ENCODE results near the gene FCER1G.
A peak's percentile ranks its signal among the peaks of the same experiment; 100 is the strongest.
"Not testable (repeated sequence)": the region's sequence is repeated elsewhere in the genome, so short reads cannot be mapped to it uniquely, and the experiment has no call there.

Gene FCER1G

GRCh38 chr1:161206411-161207140 lies 8.5 kb upstream of the FCER1G start:
- no peak for DNase-seq (ENCODE audit: low spot score)

- no peak for DNase-seq (ENCODE audit: low spot score)
These were observed 7.9 kb upstream of the FCER1G start for GRCh38 chr1:161207173-161207572.

- DNase-seq (ENCODE audit: low spot score) = peak; percentile 67
These were observed 5.2 kb upstream of the FCER1G start for GRCh38 chr1:161209790-161210409.

DNA sequence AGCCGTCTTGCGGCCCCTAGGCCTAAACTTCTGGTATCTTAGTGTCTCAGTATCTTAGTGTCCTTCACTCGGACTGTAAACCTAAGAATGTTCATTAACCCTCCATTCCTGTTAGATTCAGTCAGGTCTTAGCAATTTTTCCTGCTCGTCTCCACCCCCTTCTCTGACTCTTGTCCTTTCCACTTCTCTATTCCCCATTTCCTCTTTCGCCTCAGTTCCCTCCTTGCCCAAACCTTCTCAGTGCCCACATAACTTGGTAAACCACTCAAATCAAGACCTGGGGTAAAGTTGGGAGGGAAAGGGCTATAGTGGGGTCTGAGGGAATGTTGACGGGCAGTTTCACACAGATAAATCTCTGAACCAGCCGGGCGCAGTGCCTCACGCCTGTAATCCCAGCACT lies 726 bp upstream of the FCER1G start:
- DNase-seq (ENCODE audit: low spot score) = no peak

GRCh38 chr1:161216945-161217712 lies 2.0 kb downstream of the FCER1G start:
- DNase-seq (ENCODE audit: low spot score) = no peak

GRCh38 chr1:161217831-161218230 lies 2.7 kb downstream of the FCER1G start:
- DNase-seq (ENCODE audit: low spot score) = no peak

- DNase-seq (ENCODE audit: low spot score) = no peak
These were observed 3.4 kb downstream of the FCER1G start for GRCh38 chr1:161218301-161219077.

- no peak for DNase-seq (ENCODE audit: low spot score)
These were observed 4.2 kb downstream of the FCER1G start for GRCh38 chr1:161219078-161219892.

- no peak for DNase-seq (ENCODE audit: low spot score)
These were observed 4.9 kb downstream of the FCER1G start for GRCh38 chr1:161220002-161220401.

DNA sequence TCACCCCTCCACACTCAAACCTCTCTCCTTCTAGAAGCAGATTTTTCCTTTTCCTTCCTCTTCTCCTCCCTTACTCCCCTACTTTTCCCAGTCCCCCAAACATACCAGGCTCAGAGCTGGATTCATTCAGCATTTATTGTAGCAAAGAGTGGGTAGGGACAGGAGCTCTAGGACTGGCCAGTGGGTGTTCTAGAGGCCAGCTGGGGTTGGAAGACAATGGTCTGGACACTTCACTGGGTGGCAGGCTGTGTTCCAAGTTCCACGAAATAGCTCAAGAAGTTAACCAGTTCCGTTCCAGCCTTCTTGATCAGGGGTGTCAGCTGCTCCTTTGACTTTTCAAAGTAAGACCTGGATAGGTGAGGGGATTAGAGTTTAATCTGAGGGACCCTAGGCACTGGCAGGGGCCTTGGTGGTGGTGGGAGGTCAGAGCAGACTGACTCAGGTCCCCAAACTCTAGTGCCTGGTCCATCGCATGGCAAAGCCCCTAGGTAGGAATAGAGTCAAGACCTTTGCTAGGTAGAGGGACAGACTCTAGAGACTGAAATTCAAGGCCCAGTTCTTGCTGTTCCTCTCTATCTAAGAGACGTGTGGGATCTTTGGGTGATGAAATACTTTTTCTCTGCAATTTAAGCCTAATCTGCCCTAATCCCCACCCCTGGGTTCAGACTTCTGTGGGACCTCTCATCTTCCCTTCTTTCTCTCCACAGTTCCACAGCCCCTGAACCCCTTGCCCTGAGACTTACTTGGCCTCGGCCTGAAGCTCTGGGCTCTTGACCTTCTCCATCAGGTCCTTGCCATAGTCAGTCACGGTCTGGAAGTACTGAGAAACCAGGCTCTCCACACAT lies 7.3 kb downstream of the FCER1G start:
- DNase-seq (ENCODE audit: low spot score) = no peak

DNA sequence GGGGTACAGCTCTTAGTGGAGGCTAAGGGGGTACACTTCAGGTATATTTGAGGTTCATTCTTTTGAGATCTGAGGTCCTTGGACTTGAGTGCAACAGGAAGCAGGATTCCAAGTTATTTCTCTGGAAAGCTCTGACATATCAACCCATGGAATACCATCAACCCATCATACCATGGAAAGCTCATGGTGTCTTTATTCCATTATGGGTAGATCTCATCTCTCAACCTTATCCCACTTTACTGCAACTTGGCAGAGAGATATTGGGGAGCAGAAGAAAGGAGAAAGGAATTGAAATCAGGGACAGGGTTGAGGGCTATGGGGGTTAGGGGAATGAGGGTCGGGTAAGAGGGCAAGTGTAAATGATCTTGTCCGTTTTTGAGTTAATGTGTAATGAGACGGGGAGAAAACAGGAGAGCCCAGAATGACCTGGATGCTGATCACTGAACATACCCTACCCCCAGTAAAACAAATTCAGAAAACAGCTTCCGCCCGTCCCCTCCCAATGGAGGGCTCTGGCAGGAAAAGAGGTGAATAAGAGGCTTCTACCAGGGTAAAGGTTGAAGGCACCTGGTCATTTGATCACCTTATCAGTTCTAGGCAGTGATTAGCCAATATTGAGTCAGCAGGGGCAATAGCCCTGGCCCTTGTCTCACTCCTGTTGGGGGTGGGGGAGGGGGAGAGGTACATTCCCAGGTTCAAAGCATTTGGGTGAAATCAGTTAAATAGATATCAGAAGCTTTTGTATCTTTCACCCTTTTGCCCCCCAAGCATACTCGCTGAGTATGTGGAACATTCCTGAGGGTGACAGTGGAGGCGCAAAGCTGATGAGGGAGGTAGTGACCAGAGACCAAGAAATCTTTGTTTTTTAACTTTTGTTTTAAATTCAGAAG lies 9.0 kb downstream of the FCER1G start:
- DNase-seq (ENCODE audit: low spot score) = peak; percentile 58

GRCh38 chr1:161224695-161225087 lies 9.6 kb downstream of the FCER1G start:
- not testable (repeated sequence) for DNase-seq (ENCODE audit: low spot score)

- no peak for DNase-seq (ENCODE audit: low spot score)
These were observed 10.1 kb downstream of the FCER1G start for GRCh38 chr1:161225178-161225533.

GRCh38 chr1:161225534-161226319 lies 10.6 kb downstream of the FCER1G start, which contains the start of gene TOMM40L:
TOMM40L (plus strand) TSS chr1:161226060; CDS start chr1:161226490, 430 bp downstream.
- DNase-seq (ENCODE audit: low spot score) = peak; percentile 73

GRCh38 chr1:161226320-161226711 lies 11.2 kb downstream of the FCER1G start:
- no peak for DNase-seq (ENCODE audit: low spot score)

DNA sequence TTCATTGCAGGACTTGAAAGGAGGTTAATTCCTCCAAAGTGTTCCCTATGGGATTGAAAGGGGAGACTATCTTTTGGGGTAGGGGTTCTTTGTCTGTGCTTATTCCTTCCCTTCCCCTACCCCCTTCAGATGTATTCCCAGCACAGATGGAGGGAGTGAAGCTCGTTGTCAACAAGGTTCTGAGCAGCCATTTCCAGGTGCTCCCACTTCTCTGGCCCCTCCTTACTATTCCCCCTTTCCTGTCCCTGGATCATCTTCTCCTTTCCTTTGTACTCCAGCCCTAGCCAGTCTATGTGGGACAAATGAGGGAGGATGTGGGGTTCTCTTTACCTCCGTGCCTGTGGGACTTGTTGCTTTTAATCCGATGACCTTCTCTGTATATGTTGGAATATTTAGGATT lies 11.7 kb downstream of the FCER1G start:
- no peak for DNase-seq (ENCODE audit: low spot score)

DNA sequence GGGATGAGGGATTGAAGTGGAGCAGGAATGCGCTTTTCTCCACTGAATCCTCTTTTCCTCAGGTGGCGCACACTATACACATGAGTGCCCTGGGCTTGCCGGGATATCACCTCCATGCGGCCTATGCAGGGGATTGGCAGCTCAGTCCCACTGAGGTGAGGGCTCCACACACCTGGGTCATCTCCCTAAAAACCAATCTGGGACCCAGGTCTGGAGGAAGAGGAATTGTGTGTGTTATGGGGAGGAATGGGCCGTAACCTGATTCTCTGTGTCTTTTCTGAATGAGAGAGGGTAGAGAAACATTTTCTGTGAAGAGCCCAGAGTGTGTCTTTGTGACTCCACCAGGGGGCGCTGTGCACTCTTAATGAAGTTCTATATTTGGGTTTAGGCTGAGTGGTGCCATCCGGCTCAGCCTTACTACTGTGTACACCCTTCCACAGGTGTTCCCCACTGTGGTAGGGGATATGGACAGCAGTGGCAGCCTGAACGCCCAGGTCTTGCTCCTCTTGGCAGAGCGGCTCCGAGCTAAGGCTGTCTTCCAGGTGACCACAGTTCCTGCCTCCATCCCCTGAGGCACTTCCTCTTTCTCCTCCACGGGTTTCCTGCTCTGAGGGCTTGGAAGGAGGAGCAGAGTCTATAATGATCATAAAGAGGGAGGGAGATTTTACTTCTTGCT lies 12.2 kb downstream of the FCER1G start:
- peak; percentile 49 for DNase-seq (ENCODE audit: low spot score)

- DNase-seq (ENCODE audit: low spot score) = no peak
These were observed 12.9 kb downstream of the FCER1G start for GRCh38 chr1:161228032-161228431.

All from HuH-7.5 (cell line).